HepG2 (cell line): Measurements from ENCODE around the gene RPS5. TPM values are rescaled to one million over a fixed set of nuclear protein-coding genes. Genes with fewer than 3 reads are reported as not detected.
A peak's percentile ranks its signal among the peaks of the same experiment; 100 is the strongest.

Experiments
- DPF2 ChIP-seq: sonication (generic); formaldehyde crosslinking; IDR thresholded peaks from 2 replicates; pipeline ENCODE4 v1.4.0; 2020; ENCODE audit warnings: mild to moderate bottlenecking, low read depth, missing genetic modification reagents, borderline replicate concordance
- MIER3 ChIP-seq: IDR thresholded peaks from 2 replicates; pipeline ENCODE4 v1.6.1; 2016; ENCODE audit warnings: missing compliant biosample characterization, borderline replicate concordance
- MIXL1 ChIP-seq: IDR thresholded peaks from 2 replicates; pipeline ENCODE4 v1.6.1; 2016
- PHF5A ChIP-seq: IDR thresholded peaks from one replicate; pipeline ENCODE4 v1.6.1; 2018; ENCODE audit warnings: low read depth, missing genetic modification reagents; ENCODE audit not compliant: unreplicated experiment
- RBM22 ChIP-seq: fragments of 200-400 bp; formaldehyde crosslinking; optimal IDR thresholded peaks from 2 replicates; pipeline ENCODE3; 2017; ENCODE audit warnings: mild to moderate bottlenecking, low read length, moderate library complexity
- SPEN ChIP-seq: sonication (generic); formaldehyde crosslinking; IDR thresholded peaks from 2 replicates; pipeline ENCODE4 v1.5.1; 2020; ENCODE audit warnings: low read depth, mild to moderate bottlenecking, missing genetic modification reagents
- ZBTB42 ChIP-seq: sonication (generic); formaldehyde crosslinking; IDR thresholded peaks from 2 replicates; pipeline ENCODE4 v1.5.0; 2020; ENCODE audit warnings: mild to moderate bottlenecking, missing genetic modification reagents
- ZC3H4 ChIP-seq: sonication (generic); formaldehyde crosslinking; IDR thresholded peaks from 2 replicates; pipeline ENCODE4 v1.4.0; 2020; ENCODE audit warnings: missing genetic modification reagents, borderline replicate concordance
- ZEB1 ChIP-seq: IDR thresholded peaks from 2 replicates; pipeline ENCODE4 v1.6.1; 2012; ENCODE audit warnings: mild to moderate bottlenecking, low read depth, inconsistent platforms; ENCODE audit not compliant: insufficient replicate concordance
- ZNF235 ChIP-seq: sonication (generic); formaldehyde crosslinking; IDR thresholded peaks from 2 replicates; pipeline ENCODE4 v1.8.1; 2023; ENCODE audit warnings: mild to moderate bottlenecking, missing genetic modification reagents, borderline replicate concordance
- ZNF335 ChIP-seq: sonication (generic); formaldehyde crosslinking; IDR thresholded peaks from 2 replicates; pipeline ENCODE4 v1.4.0; 2020; ENCODE audit warnings: missing genetic modification reagents
- ZNF33A ChIP-seq: sonication (generic); formaldehyde crosslinking; IDR thresholded peaks from 2 replicates; pipeline ENCODE4 v1.5.1; 2020; ENCODE audit warnings: missing genetic modification reagents, mild to moderate bottlenecking, moderate library complexity, borderline replicate concordance
- ZNF512 ChIP-seq: sonication (generic); formaldehyde crosslinking; IDR thresholded peaks from 2 replicates; pipeline ENCODE4 v1.4.0; 2020; ENCODE audit warnings: mild to moderate bottlenecking, missing genetic modification reagents
- ZNF777 ChIP-seq: sonication (generic); formaldehyde crosslinking; IDR thresholded peaks from 2 replicates; pipeline ENCODE4 v1.4.0; 2020; ENCODE audit warnings: missing genetic modification reagents
- ZSCAN30 ChIP-seq: sonication (generic); formaldehyde crosslinking; IDR thresholded peaks from 2 replicates; pipeline ENCODE4 v1.5.0; 2020; ENCODE audit warnings: mild to moderate bottlenecking, missing genetic modification reagents
- polyA plus RNA-seq, 8 experiments: library from polyadenylated mRNA; depleted of rRNA in 3 of 8; stranded (reverse) in 7 of 8; unstranded in 1 of 8; fragments of >200 nt; fragmentation: Illumina TruSeq in 4 of 8; extraction: Trizol in 4 of 8; gene quantifications; 2 replicates each; pipeline versions ENCODE4 v1.2.1 to v1.2.3, GENCODE V29; 2011 to 2016; ENCODE audit warnings: low read depth in 4 of 8, missing spikeins in 1 of 8, mixed read lengths in 1 of 8; ENCODE audit not compliant: insufficient read depth in 1 of 8
- total RNA-seq, 5 experiments: library from RNA; depleted of rRNA; stranded (reverse); fragments of >200 nt; fragmentation: Illumina TruSeq; extraction: Trizol; gene quantifications; 2 replicates each; pipeline ENCODE4 v1.2.3, GENCODE V29; 2016; ENCODE audit warnings: low read depth in 1 of 5
- TF ChIP-seq, protein P1 (sequence below), 2 experiments: sonication (generic) in 1 of 2; formaldehyde crosslinking in 1 of 2; IDR thresholded peaks; 2 replicates each; pipeline versions ENCODE4 v1.4.0 to v1.6.1; 2016 to 2020; ENCODE audit warnings: borderline replicate concordance in 1 of 2, low read depth in 1 of 2, mild to moderate bottlenecking in 1 of 2, missing genetic modification reagents in 1 of 2
- TF ChIP-seq, protein P2 (sequence below): sonication (generic); formaldehyde crosslinking; IDR thresholded peaks from 2 replicates; pipeline ENCODE4 v1.4.0; 2020; ENCODE audit warnings: missing genetic modification reagents

The RPS5 gene
- total and polyA plus RNA-seq, 2 of the 13 experiments (the other 11 are each of a cell fraction or from before 2014, with no cell fraction given): 1,544 to 4,408 TPM

GRCh38 chr19:58408152-58409009 lies 21.3 kb downstream of the RPS5 start, which contains the start of gene ZNF584 (continued):
- TF ChIP-seq, protein P1, sequence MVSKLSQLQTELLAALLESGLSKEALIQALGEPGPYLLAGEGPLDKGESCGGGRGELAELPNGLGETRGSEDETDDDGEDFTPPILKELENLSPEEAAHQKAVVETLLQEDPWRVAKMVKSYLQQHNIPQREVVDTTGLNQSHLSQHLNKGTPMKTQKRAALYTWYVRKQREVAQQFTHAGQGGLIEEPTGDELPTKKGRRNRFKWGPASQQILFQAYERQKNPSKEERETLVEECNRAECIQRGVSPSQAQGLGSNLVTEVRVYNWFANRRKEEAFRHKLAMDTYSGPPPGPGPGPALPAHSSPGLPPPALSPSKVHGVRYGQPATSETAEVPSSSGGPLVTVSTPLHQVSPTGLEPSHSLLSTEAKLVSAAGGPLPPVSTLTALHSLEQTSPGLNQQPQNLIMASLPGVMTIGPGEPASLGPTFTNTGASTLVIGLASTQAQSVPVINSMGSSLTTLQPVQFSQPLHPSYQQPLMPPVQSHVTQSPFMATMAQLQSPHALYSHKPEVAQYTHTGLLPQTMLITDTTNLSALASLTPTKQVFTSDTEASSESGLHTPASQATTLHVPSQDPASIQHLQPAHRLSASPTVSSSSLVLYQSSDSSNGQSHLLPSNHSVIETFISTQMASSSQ (IDR thresholded peaks at IDR 0.05; ENCODE audit: low read depth): no peak
- TF ChIP-seq, protein P1 (CRISPR knock-in tag; IDR thresholded peaks at IDR 0.05; ENCODE audit: borderline replicate concordance): peak; percentile 44; the same call in 1 of the 2 replicates
- TF ChIP-seq PHF5A (CRISPR knock-in tag) (no peak), SPEN (CRISPR knock-in tag) (peak; percentile 64), MIXL1 (CRISPR knock-in tag) (no peak), ZNF512 (CRISPR knock-in tag) (peak; percentile 42; the same call in 1 of the 2 replicates), ZBTB42 (CRISPR knock-in tag) (no peak), ZSCAN30 (CRISPR knock-in tag) (no peak), ZC3H4 (CRISPR knock-in tag) (no peak), ZNF33A (CRISPR knock-in tag) (peak; percentile 90; the same call in 1 of the 2 replicates), ZNF235 (CRISPR knock-in tag) (peak; percentile 74; the same call in 1 of the 2 replicates), RBM22 (peak; percentile 49), ZNF335 (CRISPR knock-in tag) (peak; percentile 87), ZNF777 (no peak), DPF2 (no peak), MIER3 (CRISPR knock-in tag) (peak; percentile 52; the same call in 1 of the 2 replicates), ZEB1 (no peak)
- TF ChIP-seq, protein P2, sequence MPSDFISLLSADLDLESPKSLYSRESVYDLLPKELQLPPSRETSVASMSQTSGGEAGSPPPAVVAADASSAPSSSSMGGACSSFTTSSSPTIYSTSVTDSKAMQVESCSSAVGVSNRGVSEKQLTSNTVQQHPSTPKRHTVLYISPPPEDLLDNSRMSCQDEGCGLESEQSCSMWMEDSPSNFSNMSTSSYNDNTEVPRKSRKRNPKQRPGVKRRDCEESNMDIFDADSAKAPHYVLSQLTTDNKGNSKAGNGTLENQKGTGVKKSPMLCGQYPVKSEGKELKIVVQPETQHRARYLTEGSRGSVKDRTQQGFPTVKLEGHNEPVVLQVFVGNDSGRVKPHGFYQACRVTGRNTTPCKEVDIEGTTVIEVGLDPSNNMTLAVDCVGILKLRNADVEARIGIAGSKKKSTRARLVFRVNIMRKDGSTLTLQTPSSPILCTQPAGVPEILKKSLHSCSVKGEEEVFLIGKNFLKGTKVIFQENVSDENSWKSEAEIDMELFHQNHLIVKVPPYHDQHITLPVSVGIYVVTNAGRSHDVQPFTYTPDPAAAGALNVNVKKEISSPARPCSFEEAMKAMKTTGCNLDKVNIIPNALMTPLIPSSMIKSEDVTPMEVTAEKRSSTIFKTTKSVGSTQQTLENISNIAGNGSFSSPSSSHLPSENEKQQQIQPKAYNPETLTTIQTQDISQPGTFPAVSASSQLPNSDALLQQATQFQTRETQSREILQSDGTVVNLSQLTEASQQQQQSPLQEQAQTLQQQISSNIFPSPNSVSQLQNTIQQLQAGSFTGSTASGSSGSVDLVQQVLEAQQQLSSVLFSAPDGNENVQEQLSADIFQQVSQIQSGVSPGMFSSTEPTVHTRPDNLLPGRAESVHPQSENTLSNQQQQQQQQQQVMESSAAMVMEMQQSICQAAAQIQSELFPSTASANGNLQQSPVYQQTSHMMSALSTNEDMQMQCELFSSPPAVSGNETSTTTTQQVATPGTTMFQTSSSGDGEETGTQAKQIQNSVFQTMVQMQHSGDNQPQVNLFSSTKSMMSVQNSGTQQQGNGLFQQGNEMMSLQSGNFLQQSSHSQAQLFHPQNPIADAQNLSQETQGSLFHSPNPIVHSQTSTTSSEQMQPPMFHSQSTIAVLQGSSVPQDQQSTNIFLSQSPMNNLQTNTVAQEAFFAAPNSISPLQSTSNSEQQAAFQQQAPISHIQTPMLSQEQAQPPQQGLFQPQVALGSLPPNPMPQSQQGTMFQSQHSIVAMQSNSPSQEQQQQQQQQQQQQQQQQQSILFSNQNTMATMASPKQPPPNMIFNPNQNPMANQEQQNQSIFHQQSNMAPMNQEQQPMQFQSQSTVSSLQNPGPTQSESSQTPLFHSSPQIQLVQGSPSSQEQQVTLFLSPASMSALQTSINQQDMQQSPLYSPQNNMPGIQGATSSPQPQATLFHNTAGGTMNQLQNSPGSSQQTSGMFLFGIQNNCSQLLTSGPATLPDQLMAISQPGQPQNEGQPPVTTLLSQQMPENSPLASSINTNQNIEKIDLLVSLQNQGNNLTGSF (CRISPR knock-in tag): no peak; the same call in 1 of the 2 replicates
